Heart left ventricle (tissue), 13 donors: Measurements from ENCODE around the gene SYNDIG1L.

Experiments used
- POLR2A ChIP-seq, 2 donors: fragments of 450-650 bp; IDR thresholded peaks; one replicate each; pipeline ENCODE4 v1.6.1; 2017; ENCODE audit warnings: antibody characterized with exemption in 2 of 2, mild to moderate bottlenecking in 2 of 2, moderate library complexity in 2 of 2
- TF ChIP-seq, protein P1 (sequence below), 12 donors: fragments of 200-600 bp; sonication (generic) in 4 of 12; IDR thresholded peaks; one replicate each; pipeline versions ENCODE4 v1.5.0 to v1.8.0; 2018 to 2022; ENCODE audit warnings: antibody characterized with exemption in 12 of 12, mild to moderate bottlenecking in 5 of 12
- donor health status: ischemic (EF 13 %, LVEDD 7.1; RV severe dilation, severe dysfunction).
- donor health status: DM: no; HTN: yes; CAD: no.
- donor health status: DM: no; HTN: no; CAD: no.
- donor health status: ischemic (EF 25% LVEDD 6.9; RV normal size, moderate dysfunction).
- donor health status: ischemic (EF 25% LVEDD 5.7; RV mildly dilated, moderate dysfunction).
- donor health status: ischemic (EF 35%, LVEDD 5.7; RV mildly dilated, moderate dysfunction).
- donor health status: nonischemic (EF 11% LVEDD 7.7; RV severe dilation, severe dysfunction).
- donor health status: DM: yes; HTN: yes; CAD: no.
- donor health status: PGD.
- donor health status: ischemic (EF 29% LVEDD 5.4; RV normal size, mild dysfunction).
- donor health status: nonischemic (EF 23%, LVEDD 6.1; RV moderate dilation, normal function).

GRCh38 chr14:74413627-74414026 is 12.4 kb downstream of the SYNDIG1L start:
- TF ChIP-seq, protein P1, sequence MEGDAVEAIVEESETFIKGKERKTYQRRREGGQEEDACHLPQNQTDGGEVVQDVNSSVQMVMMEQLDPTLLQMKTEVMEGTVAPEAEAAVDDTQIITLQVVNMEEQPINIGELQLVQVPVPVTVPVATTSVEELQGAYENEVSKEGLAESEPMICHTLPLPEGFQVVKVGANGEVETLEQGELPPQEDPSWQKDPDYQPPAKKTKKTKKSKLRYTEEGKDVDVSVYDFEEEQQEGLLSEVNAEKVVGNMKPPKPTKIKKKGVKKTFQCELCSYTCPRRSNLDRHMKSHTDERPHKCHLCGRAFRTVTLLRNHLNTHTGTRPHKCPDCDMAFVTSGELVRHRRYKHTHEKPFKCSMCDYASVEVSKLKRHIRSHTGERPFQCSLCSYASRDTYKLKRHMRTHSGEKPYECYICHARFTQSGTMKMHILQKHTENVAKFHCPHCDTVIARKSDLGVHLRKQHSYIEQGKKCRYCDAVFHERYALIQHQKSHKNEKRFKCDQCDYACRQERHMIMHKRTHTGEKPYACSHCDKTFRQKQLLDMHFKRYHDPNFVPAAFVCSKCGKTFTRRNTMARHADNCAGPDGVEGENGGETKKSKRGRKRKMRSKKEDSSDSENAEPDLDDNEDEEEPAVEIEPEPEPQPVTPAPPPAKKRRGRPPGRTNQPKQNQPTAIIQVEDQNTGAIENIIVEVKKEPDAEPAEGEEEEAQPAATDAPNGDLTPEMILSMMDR (IDR thresholded peaks at IDR 0.05), result no peak
- no peak for TF ChIP-seq POLR2A (IDR thresholded peaks at IDR 0.05)
